GM21367 (cell line): ENCODE data around the gene MVK.

Experiments used
- ATAC-seq: cut with Tn5 transposase; IDR thresholded peaks from one replicate; pipeline ENCODE4 v1.9.1; 2021; ENCODE audit not compliant: unreplicated experiment

MVK gene

GRCh38 chr12:109605599-109606228 lies 32.1 kb downstream of the MVK start:
- no peak for ATAC-seq

- no peak for ATAC-seq
These were observed 32.9 kb downstream of the MVK start for GRCh38 chr12:109606320-109607028.

- no peak for ATAC-seq
These were observed 34.0 kb downstream of the MVK start for GRCh38 chr12:109607618-109608017.

GRCh38 chr12:109608270-109608669 lies 34.7 kb downstream of the MVK start:
- no peak for ATAC-seq

- no peak for ATAC-seq
These were observed 35.2 kb downstream of the MVK start for GRCh38 chr12:109608793-109609192.

- ATAC-seq, result no peak
These were observed 35.7 kb downstream of the MVK start for GRCh38 chr12:109609342-109609741.

GRCh38 chr12:109610523-109610922 lies 36.9 kb downstream of the MVK start:
- no peak for ATAC-seq

GRCh38 chr12:109611223-109611622 lies 37.6 kb downstream of the MVK start:
- ATAC-seq, result no peak

GRCh38 chr12:109612003-109612402 lies 38.4 kb downstream of the MVK start:
- ATAC-seq, result no peak

GRCh38 chr12:109612975-109613502 lies 39.4 kb downstream of the MVK start:
- no peak for ATAC-seq

GRCh38 chr12:109613649-109614455 lies 40.3 kb downstream of the MVK start:
- no peak for ATAC-seq

- no peak for ATAC-seq
These were observed 42.1 kb downstream of the MVK start for GRCh38 chr12:109615556-109616229.

GRCh38 chr12:109617491-109617890 lies 43.9 kb downstream of the MVK start:
- ATAC-seq, result no peak

GRCh38 chr12:109618082-109618481 lies 44.5 kb downstream of the MVK start:
- no peak for ATAC-seq

- ATAC-seq, result no peak
These were observed 45.5 kb downstream of the MVK start for GRCh38 chr12:109619002-109619604.

GRCh38 chr12:109621211-109621694 lies 47.7 kb downstream of the MVK start:
- no peak for ATAC-seq

- no peak for ATAC-seq
These were observed 48.3 kb downstream of the MVK start for GRCh38 chr12:109621901-109622364.

- no peak for ATAC-seq
These were observed 50.9 kb downstream of the MVK start for GRCh38 chr12:109624467-109624866.

GRCh38 chr12:109625131-109625559 lies 51.6 kb downstream of the MVK start:
- no peak for ATAC-seq

- no peak for ATAC-seq
These were observed 52.3 kb downstream of the MVK start for GRCh38 chr12:109625749-109626377.
